SK-N-SH (cell line): ENCODE measurements around the gene LMO4. TPM values are rescaled to one million over a fixed set of nuclear protein-coding genes. Genes with fewer than 3 reads are reported as not detected.

Experiments used
- CTCF ChIA-PET: fragments of 300-600, 350-600 bp; formaldehyde crosslinking; extraction: SDS; loops from one replicate; lab custom pipeline; 2021; lab: Yijun Ruan, JAX
- POLR2A ChIA-PET: fragments of 350-600 bp; sonication (Branson Sonifier 250); formaldehyde crosslinking; extraction: SDS; loops from one replicate; lab custom pipeline; 2020; ENCODE audit warnings: antibody characterized with exemption, inconsistent platforms; lab: Yijun Ruan, JAX
- DNase-seq: peaks from one replicate; pipeline ENCODE4 v3.0.0; 2012
- H2AFZ ChIP-seq: fragments of 200-600 bp; sonication (generic); 2 replicates; pipeline ENCODE4 v1.8.1; 2016; ENCODE audit warnings: antibody characterized with exemption, mild to moderate bottlenecking, low read depth
- H3F3A ChIP-seq: fragments of 200-600 bp; sonication (generic); replicated peaks from 2 replicates; pipeline ENCODE3; 2016; ENCODE audit warnings: antibody characterized with exemption, mild to moderate bottlenecking; ENCODE audit not compliant: insufficient read depth
- H3K27ac ChIP-seq, 2 experiments: fragments of 200-500 bp in 1 of 2; fragments of 200-600 bp in 1 of 2; sonication (Bioruptor generic) in 1 of 2; sonication (generic), shearing (Covaris generic) in 1 of 2; 2 replicates each; pipeline versions ENCODE4 v1.5.1 to v1.6.1; 2014 to 2016; ENCODE audit warnings: low read depth in 2 of 2, inconsistent platforms in 1 of 2, low read length in 1 of 2, mild to moderate bottlenecking in 1 of 2, mixed read lengths in 1 of 2
- H3K27me3 ChIP-seq: fragments of 200-600 bp; sonication (generic), shearing (Covaris generic); 2 replicates; pipeline ENCODE4 v1.6.1; 2016; ENCODE audit warnings: mixed run types; ENCODE audit not compliant: insufficient read depth
- H3K36me3 ChIP-seq, 2 experiments: fragments of 200-500 bp in 1 of 2; fragments of 200-600 bp in 1 of 2; sonication (Bioruptor generic) in 1 of 2; sonication (generic) in 1 of 2; replicated peaks in 1 of 2; 2 replicates each; pipeline versions ENCODE3 to v1.5.1; 2014 to 2016; ENCODE audit warnings: low read length in 1 of 2, mild to moderate bottlenecking in 1 of 2; ENCODE audit not compliant: insufficient read depth in 2 of 2, control insufficient read depth in 1 of 2
- H3K4me1 ChIP-seq, 2 experiments: fragments of 200-500 bp in 1 of 2; fragments of 200-600 bp in 1 of 2; sonication (Bioruptor generic) in 1 of 2; sonication (generic), shearing (Covaris generic) in 1 of 2; 2 replicates each; pipeline versions ENCODE4 v1.5.1 to v1.6.1; 2014 to 2016; ENCODE audit warnings: low read depth in 1 of 2, low read length in 1 of 2, mixed run types in 1 of 2; ENCODE audit not compliant: insufficient read depth in 2 of 2, control insufficient read depth in 1 of 2
- H3K4me2 ChIP-seq: fragments of 200-600 bp; sonication (generic), shearing (Covaris generic); 2 replicates; pipeline ENCODE4 v1.6.1; 2017; ENCODE audit warnings: mixed run types
- H3K4me3 ChIP-seq, 2 experiments: fragments of 200-500 bp in 1 of 2; fragments of 200-600 bp in 1 of 2; sonication (Bioruptor generic) in 1 of 2; sonication (generic), shearing (Covaris generic) in 1 of 2; 2 replicates each; pipeline versions ENCODE4 v1.5.1 to v1.8.1; 2014 to 2016; ENCODE audit warnings: low read depth in 2 of 2, inconsistent platforms in 1 of 2, low read length in 1 of 2, mild to moderate bottlenecking in 1 of 2, mixed read lengths in 1 of 2, moderate library complexity in 1 of 2
- H3K79me2 ChIP-seq: fragments of 200-600 bp; sonication (generic); 2 replicates; pipeline ENCODE4 v1.8.1; 2017; ENCODE audit warnings: mild to moderate bottlenecking; ENCODE audit not compliant: insufficient read depth
- H3K9ac ChIP-seq: fragments of 200-600 bp; sonication (generic); 2 replicates; pipeline ENCODE4 v1.6.1; 2017; ENCODE audit warnings: mixed run types
- H3K9me2 ChIP-seq: fragments of 200-600 bp; sonication (generic); 2 replicates; pipeline ENCODE4 v1.6.1; 2017; ENCODE audit warnings: mixed run types
- H3K9me3 ChIP-seq: fragments of 200-600 bp; sonication (generic); 2 replicates; pipeline ENCODE4 v1.6.1; 2017; ENCODE audit warnings: mixed run types, mild to moderate bottlenecking, moderate library complexity
- H4K20me1 ChIP-seq: fragments of 200-600 bp; sonication (generic); 2 replicates; pipeline ENCODE4 v1.6.1; 2017; ENCODE audit warnings: mild to moderate bottlenecking, mixed run types; ENCODE audit not compliant: insufficient read depth
- EP300 ChIP-seq, 2 experiments: IDR thresholded peaks; 2 replicates each; pipeline versions ENCODE4 v1.4.0 to v1.6.1; 2012; ENCODE audit warnings: borderline replicate concordance in 1 of 2, low read depth in 1 of 2, low read length in 1 of 2
- FOXM1 ChIP-seq: IDR thresholded peaks from 2 replicates; pipeline ENCODE4 v1.4.0; 2012; ENCODE audit warnings: low read depth, mild to moderate bottlenecking
- GABPA ChIP-seq: IDR thresholded peaks from 2 replicates; pipeline ENCODE4 v1.4.0; 2012; ENCODE audit warnings: low read depth, mild to moderate bottlenecking
- GATA2 ChIP-seq: sonication (generic); formaldehyde crosslinking; IDR thresholded peaks from 2 replicates; pipeline ENCODE4 v1.5.0; 2020; ENCODE audit warnings: mild to moderate bottlenecking, missing genetic modification reagents
- JUND ChIP-seq: IDR thresholded peaks from 2 replicates; pipeline ENCODE4 v1.4.0; 2012
- MEF2A ChIP-seq: IDR thresholded peaks from 2 replicates; pipeline ENCODE4 v1.4.0; 2012; ENCODE audit warnings: low read depth, borderline replicate concordance
- NRF1 ChIP-seq: IDR thresholded peaks from 2 replicates; pipeline ENCODE4 v1.6.1; 2012; ENCODE audit warnings: low read depth, mild to moderate bottlenecking, low read length
- POLR2AphosphoS5 ChIP-seq: IDR thresholded peaks from 2 replicates; pipeline ENCODE4 v1.6.1; 2012; ENCODE audit warnings: low read depth, low read length
- RCOR1 ChIP-seq: fragments of 150-350 bp; IDR thresholded peaks from 2 replicates; pipeline ENCODE4 v1.6.1; 2017; ENCODE audit warnings: antibody characterized with exemption, low read length
- TAF1 ChIP-seq: IDR thresholded peaks from 2 replicates; pipeline ENCODE4 v1.6.1; 2012; ENCODE audit warnings: low read depth, mild to moderate bottlenecking, low read length, moderate library complexity, borderline replicate concordance
- TCF12 ChIP-seq: IDR thresholded peaks from 2 replicates; pipeline ENCODE4 v1.4.0; 2012
- TEAD4 ChIP-seq: IDR thresholded peaks from 2 replicates; pipeline ENCODE4 v1.4.0; 2012; ENCODE audit warnings: mild to moderate bottlenecking, borderline replicate concordance; ENCODE audit not compliant: insufficient read depth
- WGBS: methylation state at CpG from one replicate; pipeline ENCODE4 v1.1.6; 2017; ENCODE audit warnings: low lambda C conversion rate; 5-methylcytosine and 5-hydroxymethylcytosine counted together
- polyA plus RNA-seq, 3 experiments: library from polyadenylated mRNA; depleted of rRNA; stranded (reverse); fragments of >200 nt; gene quantifications; 2 replicates each; pipeline ENCODE4 v1.2.3, GENCODE V29; 2012
- TF ChIP-seq, protein P1 (sequence below): fragments of 150-350 bp; IDR thresholded peaks from 2 replicates; pipeline ENCODE4 v1.6.1; 2016; ENCODE audit warnings: mild to moderate bottlenecking, low read depth, low read length
- TF ChIP-seq, protein P2 (sequence below): IDR thresholded peaks from 2 replicates; pipeline ENCODE4 v1.4.0; 2012; ENCODE audit warnings: low read depth, borderline replicate concordance
- TF ChIP-seq, protein P3 (sequence below): fragments of 150-350 bp; IDR thresholded peaks from 2 replicates; pipeline ENCODE4 v1.6.1; 2017; ENCODE audit warnings: antibody characterized with exemption, low read length, low read depth, borderline replicate concordance
- TF ChIP-seq, protein P4 (sequence below): fragments of 200-600 bp; sonication (generic); IDR thresholded peaks from 2 replicates; pipeline ENCODE4 v1.6.1; 2017; ENCODE audit warnings: antibody characterized with exemption, mild to moderate bottlenecking, moderate library complexity
- TF ChIP-seq, protein P5 (sequence below): IDR thresholded peaks from 2 replicates; pipeline ENCODE4; 2012

Gene LMO4
- polyA plus RNA-seq, 1 of the 3 experiments (the other 2 are of a cell fraction) = 64.7 TPM

DNA sequence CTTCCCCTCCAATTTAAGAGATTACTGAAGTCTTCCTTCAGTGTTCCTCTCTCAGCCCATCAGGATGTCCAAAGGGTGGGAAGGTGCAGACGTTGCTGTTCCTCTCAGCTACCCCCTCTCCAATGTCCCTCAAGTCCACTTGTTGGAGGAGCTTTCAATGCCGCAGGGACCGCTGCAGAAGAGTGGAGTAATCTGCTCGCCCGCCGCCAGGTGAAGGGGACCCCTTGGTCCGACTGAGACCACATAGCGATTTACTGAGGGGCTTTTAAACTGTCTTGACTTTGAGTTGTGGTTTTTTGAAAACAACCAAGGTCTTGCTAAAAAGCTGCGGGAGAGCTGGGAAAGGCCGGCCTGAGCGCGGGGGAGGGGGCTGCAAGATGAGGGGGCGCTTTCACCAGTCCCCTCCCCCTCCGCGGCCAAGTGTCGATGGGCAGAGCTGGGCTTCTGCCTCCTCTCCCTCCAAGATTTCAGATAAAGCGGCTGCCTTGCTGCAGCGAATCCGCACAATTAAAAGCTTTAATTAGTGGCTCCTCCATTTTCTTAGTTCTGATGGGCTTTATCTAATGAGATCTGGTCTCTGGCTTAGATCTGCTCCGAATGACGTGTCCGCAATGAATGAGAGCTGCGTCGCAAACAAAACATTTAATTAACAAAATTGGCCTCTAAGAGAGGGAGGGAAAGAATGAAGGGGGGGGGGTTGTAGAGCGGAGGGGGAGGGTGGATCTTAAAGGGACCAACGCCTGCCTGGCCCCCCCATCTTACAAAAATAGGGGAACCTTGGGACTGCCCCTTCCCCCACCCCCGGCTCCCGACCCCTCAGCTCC, 5.9 kb downstream of the LMO4 start:
- Histone ChIP-seq H3K9me2 (no peaks in the 10 kb centered on the region), H3K27me3 (no peaks in the 10 kb centered on the region), H3K36me3 (peaks cover 14 to 21% of the 10 kb centered on the region in 2 experiments), H2AFZ (no peak overlapping the region; the same call in 1 of the 2 replicates), H3K27ac (peak overlapping the region; percentile 19 to 60), H3K79me2 (peaks cover 99% of the 10 kb centered on the region), H3K9ac (peak overlapping the region; percentile 75), H3K9me3 (no peaks in the 10 kb centered on the region), H3F3A (peaks cover 23% of the 10 kb centered on the region), H4K20me1 (peaks cover 17% of the 10 kb centered on the region; the same call in 1 of the 2 replicates), H3K4me1 (peaks cover 3 to 25% of the 10 kb centered on the region in 2 experiments), H3K4me3 (peak overlapping the region; percentile 66 to 67), H3K4me2 (peak overlapping the region; percentile 87)
- CTCF ChIA-PET = interaction anchor here (1.4 to 2.5 kb wide), 3 partner anchors 9 to 15 kb away, joined by 6 to 13 read pairs (median 8); no protein-coding TSS in a partner anchor
- POLR2A ChIA-PET = no interaction called here
- TF ChIP-seq TCF12 = peak; percentile 38; the same call in 1 of the 2 replicates
- no peak for TF ChIP-seq TEAD4
- TF ChIP-seq, protein P1, sequence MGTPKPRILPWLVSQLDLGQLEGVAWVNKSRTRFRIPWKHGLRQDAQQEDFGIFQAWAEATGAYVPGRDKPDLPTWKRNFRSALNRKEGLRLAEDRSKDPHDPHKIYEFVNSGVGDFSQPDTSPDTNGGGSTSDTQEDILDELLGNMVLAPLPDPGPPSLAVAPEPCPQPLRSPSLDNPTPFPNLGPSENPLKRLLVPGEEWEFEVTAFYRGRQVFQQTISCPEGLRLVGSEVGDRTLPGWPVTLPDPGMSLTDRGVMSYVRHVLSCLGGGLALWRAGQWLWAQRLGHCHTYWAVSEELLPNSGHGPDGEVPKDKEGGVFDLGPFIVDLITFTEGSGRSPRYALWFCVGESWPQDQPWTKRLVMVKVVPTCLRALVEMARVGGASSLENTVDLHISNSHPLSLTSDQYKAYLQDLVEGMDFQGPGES = no peak
- TF ChIP-seq, protein P2, sequence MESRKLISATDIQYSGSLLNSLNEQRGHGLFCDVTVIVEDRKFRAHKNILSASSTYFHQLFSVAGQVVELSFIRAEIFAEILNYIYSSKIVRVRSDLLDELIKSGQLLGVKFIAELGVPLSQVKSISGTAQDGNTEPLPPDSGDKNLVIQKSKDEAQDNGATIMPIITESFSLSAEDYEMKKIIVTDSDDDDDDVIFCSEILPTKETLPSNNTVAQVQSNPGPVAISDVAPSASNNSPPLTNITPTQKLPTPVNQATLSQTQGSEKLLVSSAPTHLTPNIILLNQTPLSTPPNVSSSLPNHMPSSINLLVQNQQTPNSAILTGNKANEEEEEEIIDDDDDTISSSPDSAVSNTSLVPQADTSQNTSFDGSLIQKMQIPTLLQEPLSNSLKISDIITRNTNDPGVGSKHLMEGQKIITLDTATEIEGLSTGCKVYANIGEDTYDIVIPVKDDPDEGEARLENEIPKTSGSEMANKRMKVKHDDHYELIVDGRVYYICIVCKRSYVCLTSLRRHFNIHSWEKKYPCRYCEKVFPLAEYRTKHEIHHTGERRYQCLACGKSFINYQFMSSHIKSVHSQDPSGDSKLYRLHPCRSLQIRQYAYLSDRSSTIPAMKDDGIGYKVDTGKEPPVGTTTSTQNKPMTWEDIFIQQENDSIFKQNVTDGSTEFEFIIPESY = no peak
- TF ChIP-seq, protein P3, sequence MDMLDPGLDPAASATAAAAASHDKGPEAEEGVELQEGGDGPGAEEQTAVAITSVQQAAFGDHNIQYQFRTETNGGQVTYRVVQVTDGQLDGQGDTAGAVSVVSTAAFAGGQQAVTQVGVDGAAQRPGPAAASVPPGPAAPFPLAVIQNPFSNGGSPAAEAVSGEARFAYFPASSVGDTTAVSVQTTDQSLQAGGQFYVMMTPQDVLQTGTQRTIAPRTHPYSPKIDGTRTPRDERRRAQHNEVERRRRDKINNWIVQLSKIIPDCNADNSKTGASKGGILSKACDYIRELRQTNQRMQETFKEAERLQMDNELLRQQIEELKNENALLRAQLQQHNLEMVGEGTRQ = no peak
- no peak for TF ChIP-seq GATA2 (CRISPR knock-in tag)
- TF ChIP-seq NRF1 = no peak
- no peak for TF ChIP-seq EP300 (IDR thresholded peaks at IDR 0.05; ENCODE audit: borderline replicate concordance in 1 of 2, low read depth in 1 of 2, low read length in 1 of 2)
- TF ChIP-seq, protein P4, sequence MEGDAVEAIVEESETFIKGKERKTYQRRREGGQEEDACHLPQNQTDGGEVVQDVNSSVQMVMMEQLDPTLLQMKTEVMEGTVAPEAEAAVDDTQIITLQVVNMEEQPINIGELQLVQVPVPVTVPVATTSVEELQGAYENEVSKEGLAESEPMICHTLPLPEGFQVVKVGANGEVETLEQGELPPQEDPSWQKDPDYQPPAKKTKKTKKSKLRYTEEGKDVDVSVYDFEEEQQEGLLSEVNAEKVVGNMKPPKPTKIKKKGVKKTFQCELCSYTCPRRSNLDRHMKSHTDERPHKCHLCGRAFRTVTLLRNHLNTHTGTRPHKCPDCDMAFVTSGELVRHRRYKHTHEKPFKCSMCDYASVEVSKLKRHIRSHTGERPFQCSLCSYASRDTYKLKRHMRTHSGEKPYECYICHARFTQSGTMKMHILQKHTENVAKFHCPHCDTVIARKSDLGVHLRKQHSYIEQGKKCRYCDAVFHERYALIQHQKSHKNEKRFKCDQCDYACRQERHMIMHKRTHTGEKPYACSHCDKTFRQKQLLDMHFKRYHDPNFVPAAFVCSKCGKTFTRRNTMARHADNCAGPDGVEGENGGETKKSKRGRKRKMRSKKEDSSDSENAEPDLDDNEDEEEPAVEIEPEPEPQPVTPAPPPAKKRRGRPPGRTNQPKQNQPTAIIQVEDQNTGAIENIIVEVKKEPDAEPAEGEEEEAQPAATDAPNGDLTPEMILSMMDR = peak; percentile 15; the same call in 1 of the 2 replicates
- TF ChIP-seq TAF1 = peak; percentile 10; the same call in 1 of the 2 replicates
- TF ChIP-seq POLR2AphosphoS5 = peak; percentile 8; the same call in 1 of the 2 replicates
- no peak for TF ChIP-seq JUND
- TF ChIP-seq RCOR1 = no peak
- TF ChIP-seq FOXM1 = no peak
- TF ChIP-seq, protein P5, sequence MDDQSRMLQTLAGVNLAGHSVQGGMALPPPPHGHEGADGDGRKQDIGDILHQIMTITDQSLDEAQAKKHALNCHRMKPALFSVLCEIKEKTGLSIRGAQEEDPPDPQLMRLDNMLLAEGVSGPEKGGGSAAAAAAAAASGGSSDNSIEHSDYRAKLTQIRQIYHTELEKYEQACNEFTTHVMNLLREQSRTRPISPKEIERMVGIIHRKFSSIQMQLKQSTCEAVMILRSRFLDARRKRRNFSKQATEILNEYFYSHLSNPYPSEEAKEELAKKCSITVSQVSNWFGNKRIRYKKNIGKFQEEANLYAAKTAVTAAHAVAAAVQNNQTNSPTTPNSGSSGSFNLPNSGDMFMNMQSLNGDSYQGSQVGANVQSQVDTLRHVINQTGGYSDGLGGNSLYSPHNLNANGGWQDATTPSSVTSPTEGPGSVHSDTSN = no peak; the same call in 1 of the 2 replicates
- no peak for TF ChIP-seq MEF2A
- TF ChIP-seq GABPA = no peak
- DNase-seq = peak; percentile 42
- 17% methylated on average over 18 of the region's 28 CpGs for WGBS
